ENCODE measurements around the gene MRTFA.

Gene MRTFA

DNA sequence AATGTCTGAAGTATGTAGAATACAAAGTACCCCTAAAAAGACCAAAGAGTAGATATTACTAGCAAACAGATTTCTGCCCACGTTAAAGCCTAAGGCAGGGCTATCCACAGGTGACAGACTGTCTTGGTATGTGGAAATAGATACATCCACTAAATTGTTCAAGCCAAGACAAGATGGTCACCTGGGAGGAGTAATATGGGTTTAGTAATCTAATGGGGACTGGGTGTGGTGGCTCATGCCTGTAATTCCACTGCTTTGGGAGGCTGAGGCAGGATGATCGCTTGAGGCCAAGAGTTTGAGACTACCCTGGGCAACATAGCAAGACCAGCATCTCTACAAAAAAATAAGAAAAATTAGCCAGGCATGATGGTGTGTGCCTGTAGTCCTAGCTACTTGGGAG lies 258.6 kb downstream of the MRTFA start:
- DNase-seq = no peak

DNA sequence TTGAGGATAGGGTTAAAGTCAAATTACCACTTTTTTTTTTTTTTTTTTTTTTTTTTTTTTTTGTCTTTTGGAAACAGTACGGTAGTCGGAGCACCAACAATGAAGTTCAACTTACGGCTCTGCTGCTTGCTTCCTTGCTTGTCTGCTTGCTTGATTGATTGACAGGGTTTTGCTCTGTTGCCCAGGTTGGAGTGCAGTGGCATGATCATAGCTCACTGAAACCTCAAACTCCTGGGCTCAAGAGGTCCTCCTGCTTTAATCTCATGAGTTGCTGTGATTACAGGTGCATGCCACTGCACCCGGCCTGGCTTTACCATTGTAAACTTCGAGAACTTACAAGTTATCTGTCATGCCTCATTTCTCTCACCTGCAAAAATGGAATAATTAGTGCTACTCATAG lies 260.4 kb downstream of the MRTFA start:
- DNase-seq = no peak

DNA sequence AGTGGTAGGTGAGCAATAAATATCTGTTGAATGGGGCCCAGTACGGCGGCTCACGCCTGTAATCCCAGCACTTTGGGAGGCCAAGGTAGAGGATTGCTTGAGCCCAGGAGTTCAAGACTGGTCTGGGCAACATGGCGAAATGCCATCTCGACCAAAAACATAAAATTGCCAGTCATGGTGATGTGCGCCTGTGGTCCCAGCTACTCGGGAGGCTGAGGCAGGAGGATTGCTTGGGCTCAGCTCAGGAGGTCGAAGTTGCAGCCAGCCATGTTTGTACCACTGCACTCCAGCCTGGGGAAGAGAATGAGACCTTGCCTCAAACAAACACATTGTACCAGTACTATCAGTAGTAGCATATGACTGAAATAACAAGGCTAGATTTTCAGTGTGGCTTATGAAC lies 262.0 kb downstream of the MRTFA start:
- DNase-seq = no peak

DNA sequence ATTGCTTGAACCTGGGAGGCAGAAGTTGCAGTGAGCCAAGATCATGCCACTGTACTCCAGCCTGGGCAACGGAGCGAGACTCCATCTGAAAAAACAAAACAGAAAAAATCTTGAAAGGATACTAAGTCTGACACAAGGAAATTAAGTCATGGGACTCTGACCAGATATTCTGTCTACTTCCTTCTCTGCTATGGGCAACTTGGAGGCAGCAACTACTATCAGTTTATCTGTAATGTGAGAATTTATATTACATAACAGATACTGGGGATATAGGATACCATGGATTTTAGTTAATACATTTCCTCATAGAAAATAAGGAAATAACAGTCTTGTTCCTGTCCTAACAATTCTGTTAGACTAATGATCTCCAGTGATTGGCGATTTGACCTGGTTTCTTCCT lies 267.7 kb downstream of the MRTFA start:
- no peak for DNase-seq

DNA sequence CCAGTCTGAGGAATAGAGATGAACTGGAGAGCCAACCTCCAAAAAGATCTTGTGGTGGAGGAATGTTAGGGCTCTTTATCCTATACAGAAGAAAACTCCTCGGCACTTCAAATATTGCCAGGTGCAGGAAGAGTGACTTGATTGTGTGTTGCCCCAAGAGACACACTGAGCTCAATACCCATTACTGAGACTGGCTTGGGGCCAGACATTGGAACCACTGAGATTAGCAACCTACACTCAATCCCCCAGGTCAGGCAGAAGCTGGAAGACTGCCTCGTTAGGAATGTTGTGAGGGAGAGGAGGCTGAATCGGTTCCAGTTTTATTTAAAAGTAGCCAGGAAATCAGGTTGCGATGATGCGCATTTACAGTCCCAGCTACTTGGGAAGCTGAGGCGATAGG lies 268.5 kb downstream of the MRTFA start:
- no peak for DNase-seq

DNA sequence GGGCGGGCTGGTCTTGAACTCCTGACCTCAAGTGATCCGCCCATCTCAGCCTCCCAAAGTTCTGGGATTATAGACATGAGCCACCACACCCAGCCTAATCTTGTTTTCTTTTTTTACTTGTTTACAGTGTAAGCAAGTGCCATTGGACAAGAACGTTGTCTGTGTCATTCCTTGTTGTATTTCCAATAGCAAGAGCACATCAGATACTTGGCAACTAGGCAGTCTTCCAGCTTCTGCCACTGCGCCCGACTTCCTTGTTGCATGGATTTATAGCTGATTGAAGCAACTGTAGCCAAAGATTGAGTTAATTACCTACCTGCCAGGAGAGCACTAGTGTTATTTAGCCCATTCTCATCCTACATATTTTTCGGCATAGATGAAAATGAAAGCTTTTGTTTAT lies 269.2 kb downstream of the MRTFA start:
- DNase-seq = no peak

DNA sequence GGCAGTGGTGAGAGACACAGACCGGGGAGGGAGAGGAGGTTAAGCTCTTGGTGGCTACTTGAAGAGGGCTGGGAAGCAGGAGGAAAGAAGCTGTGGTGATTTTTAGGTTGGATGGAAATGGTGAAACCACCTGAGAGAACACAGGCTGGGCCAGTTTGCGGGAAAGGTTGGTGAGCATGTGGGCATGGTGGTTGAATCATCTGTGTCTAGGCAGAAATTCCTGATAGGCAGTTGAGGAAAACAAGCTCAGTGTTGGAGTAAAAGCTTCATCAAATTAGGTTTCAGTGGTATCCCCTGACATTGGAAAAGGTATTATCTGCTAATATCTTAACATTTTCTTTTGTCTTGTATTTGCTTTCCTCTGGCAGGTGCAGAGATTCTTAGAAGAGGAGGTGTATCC lies 270.5 kb downstream of the MRTFA start:
- DNase-seq = no peak

DNA sequence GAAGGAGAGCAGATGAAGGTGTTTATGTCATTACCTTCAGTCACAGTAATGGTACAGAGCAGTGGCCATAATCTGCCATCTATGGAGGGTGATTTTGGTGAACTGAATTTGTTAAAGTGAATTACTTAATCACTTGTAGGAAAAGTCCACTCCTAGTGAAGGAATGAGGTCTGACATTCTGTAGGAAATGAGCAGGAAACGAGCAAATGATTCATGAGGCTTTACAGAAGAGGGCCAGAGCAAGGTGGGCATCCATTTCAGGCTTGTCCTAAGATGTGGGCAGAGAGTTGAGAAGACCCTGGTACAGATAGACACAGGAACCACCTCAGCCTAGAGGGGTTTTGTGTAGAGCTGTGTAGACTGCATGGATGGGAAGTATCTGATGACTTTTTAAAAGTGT lies 272.1 kb downstream of the MRTFA start:
- DNase-seq = no peak

DNA sequence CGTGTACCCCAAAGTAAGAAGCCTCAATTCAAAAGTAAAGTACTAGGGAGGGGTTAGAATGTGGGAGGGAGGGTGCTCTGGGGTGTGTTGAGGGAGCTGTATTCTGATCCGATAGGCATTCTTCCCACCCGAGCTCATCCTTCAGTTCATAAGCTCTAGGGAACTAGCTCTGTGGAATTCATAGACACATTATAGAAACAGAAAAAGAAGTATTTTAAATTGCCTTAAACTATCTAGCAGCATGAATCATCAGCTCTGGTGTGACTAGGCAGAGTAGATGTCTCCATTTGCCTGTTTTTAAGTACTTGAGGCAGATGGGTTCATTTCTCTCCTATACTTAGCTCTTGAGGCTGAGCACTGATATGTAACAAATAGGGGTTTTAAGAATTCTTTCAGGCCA lies 273.5 kb downstream of the MRTFA start:
- DNase-seq = no peak

DNA sequence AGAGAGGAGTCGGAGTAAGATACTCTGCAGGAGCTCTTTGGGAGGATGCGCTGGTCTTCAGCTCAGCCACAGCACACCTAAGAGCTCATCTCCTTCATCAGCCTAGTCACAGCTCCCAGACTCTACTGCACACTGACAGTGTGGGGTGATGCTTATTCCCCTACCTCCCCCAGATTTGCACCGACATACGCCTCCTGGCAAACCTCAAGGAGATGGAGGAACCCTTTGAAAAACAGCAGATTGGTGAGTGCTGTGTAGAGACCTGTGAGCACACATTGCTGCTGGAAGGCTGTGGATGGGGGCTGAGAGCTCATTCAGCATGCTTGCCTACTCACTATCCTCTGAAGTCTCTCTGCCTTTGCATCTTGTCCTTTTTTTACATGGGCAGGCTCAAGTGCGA lies 275.4 kb downstream of the MRTFA start:
- DNase-seq = no peak

Measured in stimulated activated CD4-positive, alpha-beta T cell treated with anti-CD3 and anti-CD28 coated beads, Interleukin-15, amount 100 ng/mL, for 24 hours (primary cell).